HFFc6 (cell line): Measurements from ENCODE around the gene PCDHAC1. TPM values are rescaled to one million over a fixed set of nuclear protein-coding genes. Genes with fewer than 3 reads are reported as not detected.

ENCODE experiments used
- DNase-seq: peaks from one replicate; pipeline ENCODE4 v3.0.0-alpha.2; 2018
- H3K27ac Mint-ChIP-seq: 2 replicates; pipeline ENCODE4 v1.8.0; 2020; ENCODE audit warnings: mild to moderate bottlenecking, mixed read lengths
- H3K27me3 Mint-ChIP-seq: 2 replicates; pipeline ENCODE4 v1.8.0; 2021; ENCODE audit warnings: mild to moderate bottlenecking, moderate library complexity, mixed read lengths; ENCODE audit not compliant: insufficient read depth
- H3K36me3 Mint-ChIP-seq: 2 replicates; pipeline ENCODE4 v1.8.0; 2021; ENCODE audit warnings: low read depth, mixed read lengths
- H3K4me1 Mint-ChIP-seq: 2 replicates; pipeline ENCODE4 v1.8.0; 2020; ENCODE audit warnings: low read depth, mixed read lengths
- H3K4me3 Mint-ChIP-seq: 2 replicates; pipeline ENCODE4 v1.8.0; 2020; ENCODE audit warnings: mild to moderate bottlenecking, moderate library complexity, mixed read lengths
- H3K9me3 Mint-ChIP-seq: 2 replicates; pipeline ENCODE4 v1.8.0; 2020; ENCODE audit warnings: mild to moderate bottlenecking, mixed read lengths
- CTCF ChIP-seq: fragments of 200-600 bp; sonication (generic); IDR thresholded peaks from 2 replicates; pipeline ENCODE4 v1.5.0; 2021; ENCODE audit warnings: antibody characterized with exemption, mild to moderate bottlenecking
- total RNA-seq, 6 experiments: library from RNA; stranded (reverse); fragmentation: NEBNext Ultra II Directional; extraction: Animal tissue kit (Norgen Biotek cat#: 25700); gene quantifications; 2 replicates in 1 of 6; 3 replicates in 5 of 6; pipeline ENCODE4 v1.2.3, GENCODE V29; 2021

PCDHAC1 gene
- total RNA-seq, 6 experiments from 2014 or later, result not detected

GRCh38 chr5:140962190-140962589 is 36.1 kb downstream of the PCDHAC1 start:
- no peak overlapping the region for H3K4me3 Mint-ChIP-seq

GRCh38 chr5:140964356-140964755 is 38.3 kb downstream of the PCDHAC1 start:
- Mint-ChIP-seq H3K4me1 (no peaks in the 10 kb centered on the region), H3K4me3 (no peak overlapping the region), H3K27me3 (no peaks in the 10 kb centered on the region; the same call in 1 of the 2 replicates), H3K27ac (no peak overlapping the region), H3K36me3 (no peaks in the 10 kb centered on the region), H3K9me3 (peaks cover 25% of the 10 kb centered on the region)
- DNase-seq, result no peak
- TF ChIP-seq CTCF, result no peak

More at GRCh38 chr5:140962190-140962589, 36.1 kb downstream of the PCDHAC1 start:
- no peak for TF ChIP-seq CTCF
- H3K27ac Mint-ChIP-seq, result no peak overlapping the region
- no peaks in the 10 kb centered on the region for H3K36me3 Mint-ChIP-seq
- no peak for DNase-seq
- peaks cover 14% of the 10 kb centered on the region for H3K9me3 Mint-ChIP-seq
- H3K4me1 Mint-ChIP-seq, result no peaks in the 10 kb centered on the region
- H3K27me3 Mint-ChIP-seq, result no peaks in the 10 kb centered on the region; the same call in 1 of the 2 replicates

GRCh38 chr5:140965905-140966292 is 39.8 kb downstream of the PCDHAC1 start:
- Mint-ChIP-seq H3K27ac (no peak overlapping the region), H3K4me1 (no peaks in the 10 kb centered on the region), H3K9me3 (peaks cover 31% of the 10 kb centered on the region), H3K4me3 (no peak overlapping the region; the same call in 1 of the 2 replicates), H3K36me3 (no peaks in the 10 kb centered on the region), H3K27me3 (no peaks in the 10 kb centered on the region; the same call in 1 of the 2 replicates)
- no peak for TF ChIP-seq CTCF
- no peak for DNase-seq

DNA sequence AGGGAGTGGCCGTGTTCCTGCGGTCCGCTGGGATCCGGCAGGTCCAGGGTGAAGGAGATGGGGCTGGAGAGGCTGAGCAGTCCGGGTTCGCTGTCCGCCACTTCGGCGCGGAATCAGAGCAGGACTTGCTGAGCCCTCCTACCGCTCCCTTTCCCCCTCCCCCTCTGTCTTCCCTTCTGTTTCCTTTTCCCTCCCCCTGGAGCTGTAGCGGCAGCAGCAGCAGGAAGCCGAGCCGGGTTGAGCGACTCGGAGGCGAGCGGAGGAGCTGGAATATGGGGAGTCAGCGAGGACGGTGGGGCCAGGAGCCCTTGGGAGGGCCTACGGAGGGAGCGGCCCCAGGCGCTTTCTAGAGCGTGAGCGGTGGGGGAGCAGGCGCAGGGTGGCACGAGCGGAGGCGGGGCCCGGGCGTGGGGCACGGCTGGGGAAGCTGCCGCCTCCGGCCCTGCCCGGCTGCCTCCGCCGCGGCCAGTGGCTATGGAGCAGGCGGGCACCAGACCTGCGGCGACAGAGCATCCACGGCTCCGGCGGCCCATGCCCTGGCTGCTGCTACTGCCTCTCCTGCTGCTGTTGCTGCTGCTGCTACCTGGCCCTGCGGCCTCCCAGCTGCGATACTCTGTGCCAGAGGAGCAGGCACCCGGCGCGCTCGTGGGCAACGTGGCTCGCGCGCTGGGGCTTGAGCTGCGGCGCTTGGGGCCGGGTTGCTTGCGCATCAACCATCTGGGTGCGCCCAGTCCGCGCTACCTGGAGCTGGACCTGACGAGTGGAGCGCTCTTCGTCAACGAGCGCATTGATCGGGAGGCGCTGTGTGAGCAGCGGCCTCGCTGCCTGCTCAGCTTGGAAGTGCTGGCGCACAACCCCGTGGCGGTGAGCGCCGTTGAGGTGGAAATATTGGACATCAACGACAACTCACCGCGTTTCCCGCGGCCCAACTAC is 40.5 kb downstream of the PCDHAC1 start, which contains the start of gene PCDHAC2:
Gene PCDHAC2, plus strand, starts transcription at position 184 of the 933 bp plus-strand sequence. Its CDS starts 291 bp downstream, at position 475.
- TF ChIP-seq CTCF, result no peak
- H3K4me3 Mint-ChIP-seq, result no peak within 1 kb of the TSS; the same call in 1 of the 2 replicates
- H3K27me3 Mint-ChIP-seq, result no peaks in the 10 kb centered on the region; the same call in 1 of the 2 replicates
- H3K36me3 Mint-ChIP-seq, result no peaks in the 10 kb centered on the region
- DNase-seq, result no peak
- H3K27ac Mint-ChIP-seq, result no peak within 1 kb of the TSS
- no peaks in the 10 kb centered on the region for H3K4me1 Mint-ChIP-seq
- peaks cover 34% of the 10 kb centered on the region for H3K9me3 Mint-ChIP-seq

GRCh38 chr5:140967226-140967893 is 41.3 kb downstream of the PCDHAC1 start:
- H3K4me1 Mint-ChIP-seq, result no peaks in the 10 kb centered on the region
- TF ChIP-seq CTCF, result no peak
- no peaks in the 10 kb centered on the region; the same call in 1 of the 2 replicates for H3K27me3 Mint-ChIP-seq
- H3K9me3 Mint-ChIP-seq, result peaks cover 34% of the 10 kb centered on the region
- no peaks in the 10 kb centered on the region for H3K36me3 Mint-ChIP-seq
- no peak for DNase-seq
- no peak overlapping the region for H3K27ac Mint-ChIP-seq
- no peak overlapping the region for H3K4me3 Mint-ChIP-seq
